MM.1S (cell line): Measurements from ENCODE around the gene EIF5.

Experiments used
- EZH2 ChIP-seq: fragments of 300-600 bp; sonication (generic); optimal IDR thresholded peaks from 2 replicates; pipeline ENCODE3; 2017; ENCODE audit warnings: low read depth, mild to moderate bottlenecking, antibody characterized with exemption, low read length, mixed read lengths
- EZH2phosphoT487 ChIP-seq: fragments of 300-600 bp; sonication (generic); IDR thresholded peaks from 2 replicates; pipeline ENCODE4 v1.6.1; 2018; ENCODE audit warnings: antibody characterized with exemption, low read length
- TF ChIP-seq, protein P1 (sequence below): fragments of 300-600 bp; sonication (generic); IDR thresholded peaks from 2 replicates; pipeline ENCODE4 v1.5.1; 2016; ENCODE audit warnings: antibody characterized with exemption, low read length, mixed read lengths

DNA sequence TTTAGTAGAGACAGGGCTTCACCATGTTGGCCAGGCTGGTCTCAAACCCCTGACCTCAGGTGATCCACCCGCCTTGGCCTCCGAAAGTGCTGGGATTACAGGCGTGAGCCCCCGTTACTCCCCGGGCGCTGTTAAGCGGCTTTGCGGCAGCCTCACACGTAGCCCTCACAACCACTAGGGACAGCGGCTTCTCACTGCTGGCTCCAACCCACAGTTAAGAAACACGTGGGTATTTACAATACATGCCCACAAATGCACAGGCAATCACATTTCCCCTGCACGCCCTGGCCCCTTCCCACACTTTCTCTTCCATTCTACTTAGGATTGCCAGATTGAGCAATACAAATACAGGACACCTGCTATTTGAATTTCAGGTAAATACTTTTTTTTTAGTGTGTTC lies 37.0 kb upstream of the EIF5 start:
- TF ChIP-seq, protein P1, sequence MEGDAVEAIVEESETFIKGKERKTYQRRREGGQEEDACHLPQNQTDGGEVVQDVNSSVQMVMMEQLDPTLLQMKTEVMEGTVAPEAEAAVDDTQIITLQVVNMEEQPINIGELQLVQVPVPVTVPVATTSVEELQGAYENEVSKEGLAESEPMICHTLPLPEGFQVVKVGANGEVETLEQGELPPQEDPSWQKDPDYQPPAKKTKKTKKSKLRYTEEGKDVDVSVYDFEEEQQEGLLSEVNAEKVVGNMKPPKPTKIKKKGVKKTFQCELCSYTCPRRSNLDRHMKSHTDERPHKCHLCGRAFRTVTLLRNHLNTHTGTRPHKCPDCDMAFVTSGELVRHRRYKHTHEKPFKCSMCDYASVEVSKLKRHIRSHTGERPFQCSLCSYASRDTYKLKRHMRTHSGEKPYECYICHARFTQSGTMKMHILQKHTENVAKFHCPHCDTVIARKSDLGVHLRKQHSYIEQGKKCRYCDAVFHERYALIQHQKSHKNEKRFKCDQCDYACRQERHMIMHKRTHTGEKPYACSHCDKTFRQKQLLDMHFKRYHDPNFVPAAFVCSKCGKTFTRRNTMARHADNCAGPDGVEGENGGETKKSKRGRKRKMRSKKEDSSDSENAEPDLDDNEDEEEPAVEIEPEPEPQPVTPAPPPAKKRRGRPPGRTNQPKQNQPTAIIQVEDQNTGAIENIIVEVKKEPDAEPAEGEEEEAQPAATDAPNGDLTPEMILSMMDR: no peak
- TF ChIP-seq EZH2: no peak
- TF ChIP-seq EZH2phosphoT487: no peak
